HG03354 (cell line): Measurements from ENCODE around the gene SRPK3.

Source experiments
- ATAC-seq: cut with Tn5 transposase; IDR thresholded peaks from one replicate; pipeline ENCODE4 v1.9.1; 2021; ENCODE audit warnings: mild to moderate bottlenecking; ENCODE audit not compliant: unreplicated experiment, poor library complexity, severe bottlenecking

SRPK3 gene

DNA sequence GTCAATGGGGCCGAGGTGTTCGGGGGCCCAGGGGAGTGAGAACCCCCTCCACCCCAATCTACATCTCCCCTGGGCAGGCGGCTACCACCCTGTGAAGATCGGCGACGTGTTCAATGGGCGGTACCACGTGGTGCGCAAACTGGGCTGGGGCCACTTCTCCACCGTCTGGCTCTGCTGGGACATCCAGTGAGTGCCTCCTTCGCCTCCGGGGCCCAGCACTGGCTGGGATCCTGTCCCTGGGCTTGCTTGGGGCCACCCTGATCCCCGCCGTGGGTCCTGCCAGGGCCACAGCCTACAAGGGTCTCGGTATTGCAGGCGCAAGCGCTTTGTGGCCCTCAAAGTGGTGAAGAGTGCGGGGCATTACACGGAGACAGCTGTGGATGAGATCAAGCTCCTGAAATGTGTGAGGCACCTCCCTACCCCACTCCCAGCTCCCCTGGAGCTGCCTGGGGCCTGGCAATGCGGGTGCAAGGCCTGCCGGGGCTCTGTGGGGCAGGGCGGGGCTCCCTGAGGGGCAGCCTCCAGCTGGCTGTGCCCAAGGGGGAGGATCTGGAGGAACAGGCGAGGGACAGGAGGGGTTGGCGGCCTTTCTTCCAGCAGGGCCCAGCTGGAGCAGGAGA is 697 bp downstream of the SRPK3 start:
- no peak for ATAC-seq

DNA sequence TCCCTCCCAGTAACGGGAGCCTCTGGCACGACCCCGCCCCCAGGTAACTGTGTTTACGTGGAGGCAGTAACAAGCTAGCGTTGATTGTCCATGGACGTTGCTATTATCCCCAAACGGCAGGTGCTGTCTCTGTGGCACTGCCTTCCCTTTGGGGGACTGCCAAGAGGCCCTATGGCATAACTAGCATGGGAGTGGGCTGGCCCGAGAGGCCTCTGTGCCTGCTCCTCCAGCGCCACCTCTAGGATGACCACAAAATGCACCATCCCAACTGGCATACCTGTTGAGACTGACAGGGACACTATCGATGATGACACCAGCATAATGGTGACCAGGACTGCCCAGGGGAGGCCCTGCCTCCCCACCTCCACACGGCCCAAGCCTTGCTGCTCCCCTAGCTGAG is 1.5 kb downstream of the SRPK3 start:
- no peak for ATAC-seq

DNA sequence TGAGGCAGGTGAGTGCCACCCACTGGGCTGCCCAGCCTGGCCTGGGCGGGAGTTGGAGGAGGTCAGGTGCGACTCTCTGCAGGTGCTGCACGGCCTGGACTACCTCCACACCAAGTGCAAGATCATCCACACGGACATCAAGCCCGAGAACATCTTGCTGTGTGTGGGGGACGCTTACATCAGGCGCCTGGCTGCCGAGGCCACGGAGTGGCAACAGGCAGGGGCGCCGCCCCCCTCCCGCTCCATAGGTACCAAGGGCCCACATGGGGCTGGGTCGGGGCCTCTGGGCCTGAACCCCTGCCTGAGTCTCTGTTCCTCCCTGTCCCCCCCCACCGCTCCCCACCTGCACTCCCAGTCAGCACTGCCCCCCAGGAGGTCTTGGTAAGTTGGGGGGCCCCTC is 2.0 kb downstream of the SRPK3 start:
- ATAC-seq: no peak

DNA sequence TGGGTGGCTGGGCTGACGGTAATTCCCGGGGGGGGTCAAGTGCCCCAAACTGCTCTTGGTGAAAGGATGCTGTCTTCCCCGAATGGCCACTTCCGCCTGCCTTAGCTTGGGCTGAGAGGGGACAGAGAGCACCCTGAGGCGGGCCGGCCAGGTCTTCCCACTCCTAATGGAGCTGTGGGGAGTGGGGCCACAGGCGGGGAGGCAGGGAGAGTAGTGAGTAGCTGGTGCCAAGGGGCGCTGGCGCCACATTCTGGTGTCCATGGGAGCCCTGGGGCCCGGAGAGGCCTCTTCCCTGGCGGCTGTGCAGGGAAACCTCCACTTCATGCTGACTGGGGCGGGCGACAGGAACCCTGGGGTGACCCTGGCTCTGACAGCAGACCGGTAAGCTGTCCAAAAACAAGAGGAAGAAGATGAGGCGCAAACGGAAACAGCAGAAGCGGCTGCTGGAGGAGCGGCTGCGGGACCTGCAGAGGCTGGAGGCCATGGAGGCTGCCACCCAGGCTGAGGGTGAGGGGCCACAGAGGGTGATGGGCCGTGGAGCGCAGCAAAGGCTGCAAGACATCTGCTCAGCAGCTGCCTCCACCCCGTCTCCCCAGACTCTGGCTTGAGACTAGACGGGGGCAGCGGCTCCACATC is 2.7 kb downstream of the SRPK3 start:
- ATAC-seq: no peak

DNA sequence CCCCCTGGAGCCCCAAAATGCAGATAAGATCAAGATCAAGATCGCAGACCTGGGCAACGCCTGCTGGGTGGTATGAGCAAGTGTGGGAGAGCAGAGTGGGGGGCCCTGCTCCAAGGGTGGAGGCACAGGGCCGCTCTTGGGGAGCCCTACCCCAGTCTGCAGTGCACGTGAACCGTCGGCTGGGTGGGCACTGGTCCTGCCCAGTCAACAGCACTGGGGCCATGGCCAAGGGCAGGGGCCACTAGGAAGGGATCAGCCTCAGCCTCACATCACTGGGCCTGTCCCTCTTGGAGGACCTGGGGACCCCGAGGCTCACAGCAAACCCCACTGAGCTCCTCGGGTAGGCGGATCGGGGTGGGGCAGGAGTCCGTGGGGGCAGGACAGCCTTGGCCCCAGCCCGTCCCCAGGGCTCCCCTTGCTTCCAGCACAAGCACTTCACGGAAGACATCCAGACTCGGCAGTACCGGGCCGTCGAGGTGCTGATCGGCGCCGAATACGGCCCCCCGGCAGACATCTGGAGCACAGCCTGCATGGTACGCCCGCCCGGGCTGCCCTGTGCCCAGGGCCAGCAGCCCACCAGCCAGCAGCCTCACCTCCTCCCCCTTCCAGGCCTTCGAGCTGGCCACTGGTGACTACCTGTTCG is 3.6 kb downstream of the SRPK3 start:
- no peak for ATAC-seq

DNA sequence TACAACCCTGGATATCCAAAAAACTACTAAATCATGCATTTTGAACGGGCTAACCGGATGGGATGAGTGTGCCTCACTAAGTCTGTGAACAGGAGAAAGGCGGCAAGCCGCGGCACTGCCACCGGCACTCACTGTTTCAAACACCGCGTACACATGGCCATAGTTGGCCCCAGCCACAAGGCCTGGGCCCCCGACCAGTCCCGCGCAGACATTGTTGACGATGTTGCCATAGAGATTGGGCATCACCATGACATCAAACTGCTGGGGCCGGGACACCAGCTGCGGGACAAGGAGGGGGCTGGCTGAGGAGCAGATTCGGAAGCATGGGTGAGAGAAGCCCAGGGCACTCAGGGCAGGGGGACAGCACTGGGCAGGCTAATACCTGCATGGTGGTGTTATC is 5.8 kb downstream of the SRPK3 start:
- ATAC-seq: no peak

DNA sequence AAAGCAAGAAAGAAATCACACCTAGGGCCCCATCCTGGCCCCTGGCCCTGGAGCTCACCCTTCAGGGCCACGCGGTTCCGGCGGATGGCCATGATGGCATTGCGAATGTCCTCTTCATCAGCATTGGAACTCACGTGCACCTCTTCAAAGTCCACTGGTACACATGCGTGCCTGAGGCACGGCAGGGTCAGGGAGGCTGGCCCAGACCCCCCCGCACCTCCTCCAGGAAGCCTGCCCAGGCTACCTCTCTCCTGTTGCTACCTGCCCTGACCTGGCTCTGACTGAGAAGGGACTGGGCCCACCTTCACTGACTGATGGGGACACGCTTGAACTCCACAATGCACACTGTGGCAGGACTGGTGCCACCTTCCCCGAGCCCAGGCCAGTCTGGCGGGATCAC is 8.8 kb downstream of the SRPK3 start:
- no peak for ATAC-seq

DNA sequence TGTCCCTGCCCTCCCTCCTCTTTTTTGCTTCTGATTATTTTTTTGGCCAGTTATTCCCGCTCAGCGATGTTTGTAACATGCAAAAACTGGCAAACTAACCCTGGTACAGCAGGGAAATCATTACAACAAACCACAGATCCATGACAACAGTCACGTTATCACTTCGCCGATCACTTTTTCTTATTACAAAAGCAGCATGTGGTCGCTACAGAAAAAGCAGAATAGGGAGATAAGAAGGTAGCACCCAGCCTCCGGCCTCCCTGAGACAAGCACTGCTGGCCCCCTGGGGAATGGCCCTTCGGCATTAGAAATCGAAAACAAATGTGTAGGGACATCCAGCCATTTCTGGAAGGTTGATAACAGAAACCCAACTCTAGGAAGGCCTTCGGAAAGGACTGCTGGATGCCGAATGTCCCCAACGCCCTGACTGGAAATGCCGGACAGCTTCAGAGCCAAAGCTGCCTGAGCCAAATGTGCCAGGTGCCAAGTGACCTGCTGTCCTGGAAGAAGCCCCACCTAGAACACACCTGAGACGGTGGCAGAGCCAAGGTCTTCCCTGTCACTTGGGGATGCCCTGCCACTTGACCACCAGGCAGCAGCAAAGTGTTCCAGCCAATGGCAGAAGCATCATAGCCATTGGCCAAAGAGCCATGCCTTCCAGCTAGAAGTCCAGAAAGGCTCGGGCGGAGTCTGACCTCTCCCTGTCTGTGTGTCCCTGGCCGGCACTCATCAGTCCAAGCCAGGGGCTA is 10.4 kb downstream of the SRPK3 start:
- ATAC-seq: no peak

DNA sequence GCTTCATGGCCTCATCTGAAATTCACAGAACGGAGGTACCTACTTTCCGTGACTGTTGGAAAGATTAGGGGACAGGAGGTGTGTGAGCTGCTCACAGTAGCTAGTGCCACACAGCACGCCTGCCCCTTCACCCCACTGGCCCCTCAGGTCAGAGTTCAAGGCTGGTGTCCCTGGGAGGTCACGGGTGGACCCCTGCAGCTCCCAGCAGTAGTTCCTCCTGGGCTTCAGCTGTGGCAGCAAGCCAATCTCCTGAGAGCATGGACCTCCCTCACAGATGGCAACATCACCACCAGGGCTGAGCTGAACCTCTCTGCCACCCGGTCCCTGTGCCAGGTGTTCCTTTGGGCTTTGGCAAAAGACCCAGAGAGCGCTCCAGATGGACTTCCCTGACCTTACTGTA is 11.5 kb downstream of the SRPK3 start:
- ATAC-seq: no peak

DNA sequence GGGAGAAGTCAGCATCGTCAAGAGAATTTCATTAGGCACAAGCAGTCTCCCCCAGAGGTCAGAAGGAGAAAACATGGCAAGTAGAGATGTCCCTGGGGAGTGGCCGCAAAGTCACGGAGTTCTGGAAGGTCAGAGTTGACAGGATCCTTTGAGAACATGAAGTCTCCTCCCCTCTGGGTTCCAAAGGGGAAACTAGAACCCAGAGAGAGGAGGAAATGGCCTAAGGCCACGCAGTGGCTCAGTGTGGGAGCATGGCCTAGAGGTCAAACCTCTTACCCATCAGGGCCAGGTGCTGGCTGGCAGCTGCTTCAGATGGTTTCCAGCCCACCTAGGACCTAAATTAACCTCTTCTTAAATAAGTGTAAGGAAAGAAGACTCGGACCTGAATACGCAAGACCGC is 12.4 kb downstream of the SRPK3 start:
- no peak for ATAC-seq

DNA sequence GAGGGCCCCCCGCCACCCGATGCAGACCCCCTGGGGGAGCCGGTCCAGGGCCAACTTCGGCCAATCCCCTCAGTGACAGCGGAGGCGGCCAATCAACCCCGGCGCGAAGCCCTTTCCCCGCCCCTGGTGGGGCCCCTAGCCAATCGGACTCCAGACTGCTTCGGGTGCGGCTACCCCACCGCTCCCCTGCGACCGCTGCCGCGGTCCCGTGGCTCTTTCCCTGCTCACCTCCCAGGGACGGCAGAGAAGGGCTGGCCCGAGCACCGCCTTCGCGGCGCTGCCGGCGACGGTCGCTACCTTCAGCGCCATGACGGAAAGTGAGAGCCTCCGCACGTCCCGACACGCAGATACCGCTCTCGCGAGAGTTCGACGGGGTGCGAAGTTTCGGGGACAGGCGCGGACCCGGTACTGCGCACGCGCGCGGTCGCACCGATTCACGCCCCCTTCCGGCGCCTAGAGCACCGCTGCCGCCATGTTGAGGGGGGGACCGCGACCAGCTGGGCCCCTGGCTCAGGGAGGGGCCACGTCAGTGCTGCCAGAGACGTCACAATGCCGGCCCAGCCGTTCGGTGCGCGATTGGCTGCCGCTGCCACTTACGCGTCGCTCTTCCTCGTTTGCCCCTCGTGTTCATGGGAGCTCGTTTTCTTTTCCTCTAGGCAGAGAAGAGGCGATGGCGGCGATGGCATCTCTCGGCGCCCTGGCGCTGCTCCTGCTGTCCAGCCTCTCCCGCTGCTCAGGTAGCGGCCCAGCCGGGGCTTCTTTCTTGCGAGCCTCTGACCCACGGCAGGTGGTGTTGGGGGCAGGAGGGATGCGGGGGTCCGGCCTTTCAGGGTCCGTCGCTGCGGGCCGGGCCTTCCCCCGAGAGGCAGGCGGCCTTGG is 13.4 kb downstream of the SRPK3 start, which contains the start of the genes IDH3G and SSR4:
TSS of gene IDH3G (minus strand) at position 358 of the 879 bp plus-strand sequence. CDS start at position 309, 49 bp downstream.
TSS of gene SSR4 (plus strand) at position 651 of the 879 bp plus-strand sequence. CDS start at position 671, 20 bp downstream.
- ATAC-seq: peak; percentile 90

DNA sequence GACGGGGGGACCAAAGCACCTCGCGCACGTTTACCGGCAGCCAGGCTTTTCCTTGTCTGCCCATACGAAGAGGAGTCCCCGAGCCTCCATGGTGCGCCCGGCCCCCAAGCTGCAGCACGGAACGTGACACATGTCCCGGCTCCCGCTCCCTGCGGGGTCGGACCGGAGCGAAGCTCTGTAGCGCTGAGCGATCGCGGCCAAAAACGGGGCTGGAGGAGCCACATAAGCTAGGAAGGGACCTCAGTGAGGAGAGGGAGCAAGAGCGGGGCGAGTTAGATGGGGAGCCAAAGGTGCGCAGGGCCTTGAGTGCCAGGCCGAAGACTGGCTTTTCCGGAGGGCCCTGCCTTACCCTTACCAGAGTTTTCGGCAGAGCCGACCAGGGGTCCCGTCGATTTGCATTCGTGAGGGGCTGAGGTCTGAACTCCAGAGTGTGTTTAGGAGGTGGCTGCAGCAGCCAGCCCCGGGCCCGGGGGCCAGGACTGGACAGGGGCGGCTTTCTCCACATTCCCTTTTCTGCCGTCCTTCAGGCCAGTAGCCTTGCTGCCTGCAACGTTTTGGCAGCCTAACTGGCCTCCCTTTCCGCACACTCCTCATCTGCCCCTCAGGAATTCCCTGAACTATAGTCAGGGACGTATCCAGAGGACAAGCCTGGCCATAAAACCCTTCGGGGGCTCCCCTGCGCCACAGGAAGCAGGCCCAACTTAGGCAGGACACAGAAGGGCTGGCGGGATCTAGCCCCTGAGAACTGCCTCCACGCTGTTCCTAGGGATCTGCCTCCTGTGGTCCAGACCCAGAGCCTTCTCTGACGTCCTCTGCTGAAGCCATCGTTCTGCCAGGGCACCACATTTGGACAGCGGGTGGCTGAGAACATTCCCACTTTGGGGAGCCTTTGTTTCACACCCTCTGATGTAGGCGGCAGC is 14.3 kb downstream of the SRPK3 start:
- peak; percentile 2 for ATAC-seq

DNA sequence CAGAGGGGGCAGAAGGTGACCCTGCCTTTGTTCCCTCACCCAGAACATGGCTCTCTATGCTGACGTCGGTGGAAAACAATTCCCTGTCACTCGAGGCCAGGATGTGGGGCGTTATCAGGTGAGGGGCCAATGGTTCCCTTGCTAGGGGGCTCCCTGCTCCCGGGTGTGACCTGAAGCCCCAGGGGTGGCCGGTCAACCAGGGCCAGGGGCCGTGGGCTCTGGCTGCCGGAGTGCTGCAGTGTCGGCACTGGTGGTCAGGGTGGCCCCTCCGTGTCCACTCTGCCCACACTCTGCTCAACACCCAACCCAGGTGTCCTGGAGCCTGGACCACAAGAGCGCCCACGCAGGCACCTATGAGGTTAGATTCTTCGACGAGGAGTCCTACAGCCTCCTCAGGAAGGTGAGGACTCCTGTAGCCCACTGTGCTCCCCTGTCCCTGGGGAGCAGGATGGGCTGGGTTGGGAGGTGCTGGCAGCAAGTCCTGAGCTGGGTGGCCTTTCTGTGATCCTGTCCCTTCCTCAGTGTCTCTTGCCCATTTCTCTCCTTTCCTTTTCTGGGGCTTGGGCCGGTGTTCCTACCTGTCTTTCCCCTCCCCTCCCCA is 16.7 kb downstream of the SRPK3 start:
- ATAC-seq: no peak

DNA sequence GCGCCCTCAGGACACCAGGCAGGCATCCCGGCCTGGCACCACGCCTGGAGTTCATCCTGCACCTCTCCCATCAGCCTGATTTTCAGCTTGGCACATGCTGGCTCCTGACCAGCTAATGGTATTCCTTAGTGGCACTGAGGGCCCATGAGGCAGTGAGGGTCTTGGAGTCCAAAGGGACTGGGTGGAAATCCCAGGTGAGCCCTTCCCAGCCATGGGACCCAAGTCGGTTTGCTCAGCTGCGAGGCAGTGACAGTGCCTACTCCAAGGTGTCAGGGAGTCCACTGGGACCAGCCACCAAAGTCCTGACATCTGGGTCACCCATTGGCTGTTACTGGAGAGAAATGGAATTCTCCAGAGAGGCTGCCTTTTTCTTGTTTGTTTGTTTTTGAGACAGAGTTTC is 18.5 kb downstream of the SRPK3 start:
- ATAC-seq: no peak

DNA sequence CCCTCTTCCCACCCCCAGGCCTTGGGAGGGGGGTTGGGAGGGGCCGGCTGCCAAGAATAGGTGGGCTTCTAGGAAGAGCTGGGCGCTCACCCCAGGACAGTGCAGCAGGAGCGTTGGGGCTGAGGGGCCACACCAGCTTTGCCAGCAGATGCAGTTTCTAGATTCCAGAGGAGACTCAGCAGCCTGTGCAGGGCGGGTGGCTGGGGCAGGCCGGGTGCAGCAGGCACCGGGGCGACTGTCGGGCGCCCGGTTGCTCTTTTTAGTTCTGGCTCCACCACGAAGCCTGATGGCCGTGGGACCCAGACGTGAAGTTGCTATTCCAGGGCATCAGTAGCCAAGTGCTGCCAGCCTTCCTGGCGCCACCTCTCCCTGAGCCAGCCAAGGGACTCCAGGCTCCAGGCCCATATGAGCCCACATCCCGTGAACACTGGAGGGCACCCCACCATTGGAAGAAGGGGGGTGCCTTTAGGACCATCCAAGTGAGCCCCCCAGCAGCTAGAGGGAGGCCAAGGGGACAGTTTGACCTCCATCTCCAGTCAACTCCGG is 19.4 kb downstream of the SRPK3 start:
- ATAC-seq: no peak

DNA sequence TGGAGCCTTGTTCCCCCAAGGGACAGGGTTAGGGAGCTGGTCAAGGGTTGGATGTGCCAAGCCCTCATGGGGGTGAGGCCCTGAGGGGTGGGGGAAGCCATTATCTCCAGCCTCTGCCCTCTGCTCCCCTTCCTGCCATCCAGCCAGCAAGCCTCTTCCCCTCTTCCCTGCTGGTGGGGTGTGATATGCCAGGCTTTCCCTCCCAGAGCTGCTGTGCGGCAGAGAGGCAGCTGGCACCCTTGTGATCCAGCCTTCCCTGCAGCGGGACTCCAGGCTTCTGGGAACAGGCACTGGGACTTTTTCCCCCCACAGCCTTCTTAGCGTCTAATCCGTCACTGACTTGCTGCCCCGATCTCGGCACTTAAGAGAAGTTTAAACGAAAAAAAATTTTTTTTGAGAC is 19.9 kb downstream of the SRPK3 start:
- no peak for ATAC-seq

DNA sequence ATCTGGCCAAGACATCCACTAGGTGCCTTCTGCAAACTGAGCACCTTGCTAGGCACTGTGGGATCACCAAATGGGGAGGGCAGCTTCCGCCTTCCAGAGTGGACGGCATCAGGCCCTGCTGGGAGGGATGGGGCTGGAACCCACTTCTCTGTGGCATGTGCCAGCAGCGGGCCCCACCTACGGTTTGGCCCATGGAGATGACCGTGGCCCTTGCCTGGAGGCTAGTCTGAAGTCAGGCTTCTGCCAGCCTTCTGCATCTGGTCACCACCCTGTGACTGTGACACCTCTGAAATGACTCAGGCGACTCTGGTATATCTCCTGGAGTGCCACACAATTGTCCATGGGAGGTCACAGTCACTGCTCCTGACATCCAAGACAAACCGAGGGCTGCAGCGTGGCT is 20.8 kb downstream of the SRPK3 start:
- no peak for ATAC-seq

DNA sequence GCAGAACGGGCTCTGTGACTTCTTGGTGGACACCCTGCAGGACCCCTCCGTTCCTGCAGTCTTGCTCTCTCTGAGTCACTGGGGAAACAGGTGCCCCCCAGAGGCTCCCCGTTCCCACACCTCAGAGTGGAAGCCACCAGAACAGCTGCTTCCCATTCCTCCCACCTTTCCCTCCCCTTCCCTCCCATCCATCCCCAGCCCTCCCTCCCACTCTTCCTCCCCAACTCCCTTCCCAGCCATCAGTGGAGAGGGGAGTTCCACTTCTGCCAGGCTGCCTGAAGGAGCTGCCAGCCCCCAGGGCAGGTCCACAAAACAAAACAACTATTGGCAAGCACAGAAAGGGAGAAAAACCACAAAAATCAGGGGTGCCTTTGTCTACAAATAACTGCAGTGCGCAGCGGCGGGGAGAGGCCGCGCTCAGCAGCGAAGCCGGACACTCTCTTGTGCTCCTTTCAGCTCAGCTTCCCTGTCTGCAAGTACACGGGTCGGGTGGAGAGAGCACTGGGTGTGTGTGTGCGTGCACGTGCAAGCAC is 21.7 kb downstream of the SRPK3 start:
- no peak for ATAC-seq
